Umbilical cord (tissue), 2 donors: ENCODE data around the gene RFNG. TPM values are rescaled to one million over a fixed set of nuclear protein-coding genes. Genes with fewer than 3 reads are reported as not detected.

ENCODE experiments used
- DNase-seq: peaks from one replicate; pipeline ENCODE4 v3.0.0-alpha.2; 2015; ENCODE audit warnings: low spot score
- total RNA-seq: library from RNA; depleted of rRNA; stranded (reverse); fragments of >200 nt; gene quantifications from one replicate; pipeline ENCODE4 v1.2.3, GENCODE V29; 2014; ENCODE audit warnings: low replicate concordance; ENCODE audit not compliant: insufficient read depth

RFNG gene
- total RNA-seq, 1 donor from 2014 or later = 33.2 TPM

- no peak for DNase-seq
Measured at GRCh38 chr17:82089723-82090548, 38.3 kb upstream of the RFNG start.

- no peak for DNase-seq
Measured at GRCh38 chr17:82088838-82089722, 37.5 kb upstream of the RFNG start.

GRCh38 chr17:82087961-82088837 is 36.6 kb upstream of the RFNG start:
- no peak for DNase-seq

- DNase-seq = no peak
Measured at GRCh38 chr17:82086941-82087906, 35.6 kb upstream of the RFNG start.

GRCh38 chr17:82085931-82086764 is 34.5 kb upstream of the RFNG start:
- DNase-seq = no peak

- no peak for DNase-seq
Measured at GRCh38 chr17:82085031-82085861, 33.6 kb upstream of the RFNG start.

- DNase-seq = no peak
Measured at GRCh38 chr17:82084373-82085030, 32.9 kb upstream of the RFNG start.

- no peak for DNase-seq
Measured at GRCh38 chr17:82083533-82084359, 32.1 kb upstream of the RFNG start.

- DNase-seq = no peak
Measured at GRCh38 chr17:82083009-82083408, 31.4 kb upstream of the RFNG start.

- DNase-seq = no peak
Measured at GRCh38 chr17:82082456-82082855, 30.8 kb upstream of the RFNG start.

- DNase-seq = no peak
Measured at GRCh38 chr17:82081966-82082365, 30.4 kb upstream of the RFNG start.

GRCh38 chr17:82081546-82081945 is 29.9 kb upstream of the RFNG start:
- no peak for DNase-seq

- DNase-seq = no peak
Measured at GRCh38 chr17:82080789-82081464, 29.3 kb upstream of the RFNG start.

GRCh38 chr17:82080048-82080788 is 28.6 kb upstream of the RFNG start:
- no peak for DNase-seq

GRCh38 chr17:82079001-82079677 is 27.5 kb upstream of the RFNG start:
- no peak for DNase-seq
